HepG2 (cell line): ENCODE results near the gene ZNF853. TPM values are rescaled to one million over a fixed set of nuclear protein-coding genes. Genes with fewer than 3 reads are reported as not detected.
A peak's percentile ranks its signal among the peaks of the same experiment; 100 is the strongest.
"Not testable (repeated sequence)": the region's sequence is repeated elsewhere in the genome, so short reads cannot be mapped to it uniquely, and the experiment has no call there.

Source experiments
- ATAC-seq: fragments of 200-7000 bp; cut with Tn5 transposase; 3 replicates; pipeline ENCODE4 v1.9.1; 2020; ENCODE audit warnings: mild to moderate bottlenecking, moderate library complexity
- BruUV-seq: library from RNA; stranded (reverse); fragments of 400-500 nt; replicated peaks from 2 replicates; lab custom pipeline; 2021; lab: Mats Ljungman, UMichigan
- CTCF ChIA-PET: fragments of 300-600 bp; formaldehyde crosslinking; extraction: SDS; loops from one replicate; lab custom pipeline; 2021; ENCODE audit warnings: low total read pairs, inconsistent platforms, low intra/inter-chr PET ratio; lab: Yijun Ruan, JAX
- POLR2A ChIA-PET: fragments of 350-600 bp; sonication (Branson Sonifier 250); formaldehyde crosslinking; loops from one replicate; lab custom pipeline; 2020; ENCODE audit warnings: antibody characterized with exemption, inconsistent platforms; lab: Yijun Ruan, JAX
- DNase-seq: peaks from one replicate; pipeline ENCODE4 v3.0.0-alpha.2; 2015; ENCODE audit warnings: low spot score
- FAIRE-seq: peaks from 3 replicates; lab custom pipeline; 2011; peaks lifted over from hg19 to GRCh38; lab: Jason Lieb, UNC
- H2AFZ ChIP-seq: one replicate; pipeline ENCODE4 v1.6.1; 2011; ENCODE audit warnings: low read length, inconsistent platforms
- H3K27ac ChIP-seq: fragments of 300-600 bp; 3 replicates; pipeline ENCODE4 v1.8.0; 2011; ENCODE audit warnings: mixed run types, mild to moderate bottlenecking, mixed read lengths, low read length, inconsistent platforms; ENCODE audit not compliant: insufficient read depth; ENCODE audit errors: extremely low read length
- H3K27me3 ChIP-seq, 2 experiments: fragments of 200-600 bp in 1 of 2; 2 replicates in 1 of 2; 3 replicates in 1 of 2; pipeline versions ENCODE4 v1.6.0 to v1.8.0; 2011; ENCODE audit warnings: low read length in 2 of 2, mild to moderate bottlenecking in 2 of 2, moderate library complexity in 2 of 2, inconsistent platforms in 1 of 2; ENCODE audit not compliant: insufficient read depth in 2 of 2, control insufficient read depth in 1 of 2
- H3K36me3 ChIP-seq, 2 experiments: fragments of 200-600 bp in 1 of 2; replicated peaks in 1 of 2; 2 replicates in 1 of 2; 3 replicates in 1 of 2; pipeline versions ENCODE4 v1.5.1 to v1.8.0; 2011; ENCODE audit warnings: low read length in 2 of 2, inconsistent platforms in 1 of 2; ENCODE audit not compliant: insufficient read depth in 2 of 2, control insufficient read depth in 1 of 2
- H3K4me1 ChIP-seq: 2 replicates; pipeline ENCODE4 v1.5.1; 2012; ENCODE audit warnings: low read length, inconsistent platforms; ENCODE audit not compliant: insufficient read depth
- H3K4me2 ChIP-seq: 2 replicates; pipeline ENCODE4 v1.6.0; 2011; ENCODE audit warnings: low read depth, low read length, inconsistent platforms
- H3K4me3 ChIP-seq, 3 experiments: fragments of 200-600 bp in 1 of 3; sonication (generic), shearing (Covaris generic) in 1 of 3; replicated peaks in 1 of 3; 2 replicates each; pipeline ENCODE4 v1.5.1; 2011 to 2016; ENCODE audit warnings: low read length in 3 of 3, inconsistent platforms in 2 of 3, low read depth in 2 of 3, mild to moderate bottlenecking in 2 of 3, control low read depth in 1 of 3, mixed read lengths in 1 of 3; ENCODE audit not compliant: insufficient read depth in 1 of 3
- H3K79me2 ChIP-seq: one replicate; pipeline ENCODE4 v1.6.1; 2011; ENCODE audit warnings: low read length, inconsistent platforms; ENCODE audit not compliant: insufficient read depth
- H3K9ac ChIP-seq: 2 replicates; pipeline ENCODE4 v1.6.0; 2011; ENCODE audit warnings: mild to moderate bottlenecking, low read depth, low read length, inconsistent platforms; ENCODE audit not compliant: insufficient read depth
- H3K9me3 ChIP-seq: 2 replicates; pipeline ENCODE4 v1.5.1; 2012; ENCODE audit warnings: mild to moderate bottlenecking, low read length
- H4K20me1 ChIP-seq: 2 replicates; pipeline ENCODE4 v1.6.0; 2011; ENCODE audit warnings: inconsistent platforms, mild to moderate bottlenecking, low read length, moderate library complexity; ENCODE audit not compliant: insufficient read depth
- BORCS8-MEF2B ChIP-seq: sonication (generic); formaldehyde crosslinking; IDR thresholded peaks from 2 replicates; pipeline ENCODE4 v1.8.0; 2022; ENCODE audit warnings: mild to moderate bottlenecking, missing genetic modification reagents
- BRCA1 ChIP-seq: sonication (generic); formaldehyde crosslinking; IDR thresholded peaks from 2 replicates; pipeline ENCODE4 v1.4.0; 2020; ENCODE audit warnings: missing genetic modification reagents
- NR2F6 ChIP-seq, 2 experiments: IDR thresholded peaks; 2 replicates each; pipeline ENCODE4 v1.6.1; 2016; ENCODE audit warnings: antibody characterized with exemption in 1 of 2, mild to moderate bottlenecking in 1 of 2
- RBM22 ChIP-seq: fragments of 200-400 bp; formaldehyde crosslinking; optimal IDR thresholded peaks from 2 replicates; pipeline ENCODE3; 2017; ENCODE audit warnings: mild to moderate bottlenecking, low read length, moderate library complexity
- RORA ChIP-seq: sonication (generic); formaldehyde crosslinking; IDR thresholded peaks from 2 replicates; pipeline ENCODE4 v1.5.0; 2020; ENCODE audit warnings: mild to moderate bottlenecking, missing genetic modification reagents, moderate library complexity
- TCF7 ChIP-seq: sonication (generic); IDR thresholded peaks from 2 replicates; pipeline ENCODE4 v1.6.1; 2016; ENCODE audit warnings: antibody characterized with exemption, low read depth
- WGBS: methylation state at CpG from one replicate; pipeline ENCODE4 v1.1.6; 2017; ENCODE audit warnings: low lambda C conversion rate; 5-methylcytosine and 5-hydroxymethylcytosine counted together
- in situ Hi-C: cut with HindIII; loops from 2 replicates; pipeline ENCODE4 v1.10.0; 2017; ENCODE audit warnings: low pct_unique_long_range_greater_than_20kb; ENCODE audit not compliant: extremely low pct_ligation_motif_present
- intact Hi-C: fragments of 100-400 bp; cut with micrococcal nuclease; formaldehyde crosslinking; loops from one replicate; pipeline ENCODE4 v1.10.0; 2022; ENCODE audit not compliant: unreplicated experiment
- polyA plus RNA-seq, 8 experiments: library from polyadenylated mRNA; depleted of rRNA in 3 of 8; stranded (reverse) in 7 of 8; unstranded in 1 of 8; fragments of >200 nt; fragmentation: Illumina TruSeq in 4 of 8; extraction: Trizol in 4 of 8; gene quantifications; 2 replicates each; pipeline versions ENCODE4 v1.2.1 to v1.2.3, GENCODE V29; 2011 to 2016; ENCODE audit warnings: low read depth in 4 of 8, missing spikeins in 1 of 8, mixed read lengths in 1 of 8; ENCODE audit not compliant: insufficient read depth in 1 of 8
- total RNA-seq, 5 experiments: library from RNA; depleted of rRNA; stranded (reverse); fragments of >200 nt; fragmentation: Illumina TruSeq; extraction: Trizol; gene quantifications; 2 replicates each; pipeline ENCODE4 v1.2.3, GENCODE V29; 2016; ENCODE audit warnings: low read depth in 1 of 5
- TF ChIP-seq, protein P1 (sequence below), 2 experiments: fragments of 450-650 bp in 1 of 2; sonication (generic) in 1 of 2; formaldehyde crosslinking; IDR thresholded peaks; 2 replicates each; pipeline versions ENCODE4 v1.5.0 to v1.8.0; 2020 to 2022; ENCODE audit warnings: mild to moderate bottlenecking in 1 of 2, missing genetic modification reagents in 1 of 2
- TF ChIP-seq, protein P2 (sequence below): sonication (generic); formaldehyde crosslinking; IDR thresholded peaks from 2 replicates; pipeline ENCODE4 v1.8.0; 2022; ENCODE audit warnings: mild to moderate bottlenecking, missing genetic modification reagents, borderline replicate concordance
- TF ChIP-seq, protein P3 (sequence below): sonication (generic); formaldehyde crosslinking; IDR thresholded peaks from 2 replicates; pipeline ENCODE4 v1.5.1; 2020; ENCODE audit warnings: mild to moderate bottlenecking, missing genetic modification reagents, borderline replicate concordance
- TF ChIP-seq, protein P4 (sequence below): sonication (generic); formaldehyde crosslinking; IDR thresholded peaks from 2 replicates; pipeline ENCODE4 v1.8.0; 2022; ENCODE audit warnings: mild to moderate bottlenecking, missing genetic modification reagents

ZNF853 gene
- total and polyA plus RNA-seq, 2 of the 13 experiments (the other 11 are each of a cell fraction or from before 2014, with no cell fraction given): 2.1 to 6.2 TPM

DNA sequence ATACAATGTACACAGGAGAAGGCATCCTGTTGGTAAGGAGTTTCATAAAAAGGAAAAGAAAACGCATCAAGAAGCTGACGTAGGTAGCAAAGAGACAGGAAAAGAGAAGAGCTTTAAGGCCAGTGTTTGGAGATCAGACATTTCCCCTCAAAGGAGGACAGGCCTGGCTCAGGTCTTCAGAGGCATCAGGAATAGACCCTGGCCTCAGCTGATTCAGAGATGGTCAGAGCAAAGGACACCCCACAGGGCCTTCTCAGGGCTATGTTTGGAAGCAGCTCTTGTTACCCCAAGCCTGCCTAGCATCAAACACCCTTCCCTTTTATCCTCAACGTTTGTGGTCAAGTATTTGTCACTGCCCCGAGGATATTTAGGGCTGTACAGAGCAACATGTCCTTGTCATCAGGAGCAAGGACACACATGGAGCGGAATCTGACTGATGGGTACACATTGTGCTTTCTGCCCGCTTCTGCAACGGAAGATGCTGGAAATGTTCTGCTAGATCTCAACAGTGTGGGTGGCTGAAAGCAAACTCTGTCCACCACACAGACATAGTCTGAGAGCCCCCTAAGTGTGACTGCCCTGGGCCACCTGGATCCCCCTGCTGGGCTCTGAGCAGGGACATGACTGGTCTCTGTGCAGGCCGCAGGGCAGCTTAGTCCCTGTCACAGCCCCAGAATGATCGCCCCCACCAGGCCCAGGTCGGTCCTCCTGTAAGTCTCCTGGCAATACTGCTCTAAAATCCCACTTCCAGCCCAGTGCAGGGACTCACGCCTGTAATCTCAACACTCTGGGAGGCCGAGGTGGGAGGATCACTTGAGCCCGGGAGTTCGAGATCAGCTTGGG is 39.2 kb upstream of the ZNF853 start (continued):
- TF ChIP-seq BORCS8-MEF2B (no peak; the same call in 1 of the 2 replicates), TCF7 (no peak), RBM22 (peak; percentile 35), RORA (CRISPR knock-in tag) (no peak)
- TF ChIP-seq, protein P1, sequence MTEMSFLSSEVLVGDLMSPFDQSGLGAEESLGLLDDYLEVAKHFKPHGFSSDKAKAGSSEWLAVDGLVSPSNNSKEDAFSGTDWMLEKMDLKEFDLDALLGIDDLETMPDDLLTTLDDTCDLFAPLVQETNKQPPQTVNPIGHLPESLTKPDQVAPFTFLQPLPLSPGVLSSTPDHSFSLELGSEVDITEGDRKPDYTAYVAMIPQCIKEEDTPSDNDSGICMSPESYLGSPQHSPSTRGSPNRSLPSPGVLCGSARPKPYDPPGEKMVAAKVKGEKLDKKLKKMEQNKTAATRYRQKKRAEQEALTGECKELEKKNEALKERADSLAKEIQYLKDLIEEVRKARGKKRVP (CRISPR knock-in tag; IDR thresholded peaks at IDR 0.05): no peak

DNA sequence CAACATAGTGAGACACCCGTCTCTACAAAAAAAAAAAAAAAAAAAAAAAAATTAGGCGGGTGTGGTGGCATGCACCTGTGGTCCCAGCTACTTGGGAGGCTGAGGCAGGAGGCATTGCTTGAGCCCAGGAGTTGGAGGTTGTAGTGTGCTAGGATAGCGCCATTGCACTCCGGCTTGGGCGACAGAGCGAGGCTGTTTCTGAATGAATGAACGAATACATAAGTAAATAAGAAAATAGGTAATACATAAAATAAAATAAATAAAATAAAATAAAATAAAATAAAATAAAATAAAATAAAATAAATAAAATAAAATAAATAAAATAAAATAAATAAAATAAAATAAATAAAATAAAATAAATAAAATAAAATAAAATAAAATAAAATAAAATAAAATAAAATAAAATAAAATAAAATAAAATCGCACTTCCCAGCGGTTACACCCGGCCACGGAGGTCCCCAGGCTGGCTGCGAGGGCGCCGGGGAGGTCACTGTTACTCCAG is 38.5 kb upstream of the ZNF853 start:
- BruUV-seq; ATAC-seq; TF ChIP-seq NR2F6 (CRISPR knock-in tag; IDR thresholded peaks at IDR 0.05): not testable (repeated sequence)
- H3K4me3 ChIP-seq: peak overlapping the region; percentile 24 to 90 (median 86); a peak in 4 of 6 replicates
- peak overlapping the region; percentile 98 for H3K27ac ChIP-seq
- H3K4me1 ChIP-seq: peaks cover 82% of the 10 kb centered on the region
- peaks cover 17% of the 10 kb centered on the region for H3K79me2 ChIP-seq
- H3K36me3 ChIP-seq: peaks cover 6 to 21% of the 10 kb centered on the region in 2 experiments
- 0 out of 2 replicates have a peak, but pooled peaks have one; percentile 52 for TF ChIP-seq BRCA1
- TF ChIP-seq NR2F6 (IDR thresholded peaks at IDR 0.05): 0 out of 2 replicates have a peak, but pooled peaks have one; percentile 58
- TF ChIP-seq, protein P2, sequence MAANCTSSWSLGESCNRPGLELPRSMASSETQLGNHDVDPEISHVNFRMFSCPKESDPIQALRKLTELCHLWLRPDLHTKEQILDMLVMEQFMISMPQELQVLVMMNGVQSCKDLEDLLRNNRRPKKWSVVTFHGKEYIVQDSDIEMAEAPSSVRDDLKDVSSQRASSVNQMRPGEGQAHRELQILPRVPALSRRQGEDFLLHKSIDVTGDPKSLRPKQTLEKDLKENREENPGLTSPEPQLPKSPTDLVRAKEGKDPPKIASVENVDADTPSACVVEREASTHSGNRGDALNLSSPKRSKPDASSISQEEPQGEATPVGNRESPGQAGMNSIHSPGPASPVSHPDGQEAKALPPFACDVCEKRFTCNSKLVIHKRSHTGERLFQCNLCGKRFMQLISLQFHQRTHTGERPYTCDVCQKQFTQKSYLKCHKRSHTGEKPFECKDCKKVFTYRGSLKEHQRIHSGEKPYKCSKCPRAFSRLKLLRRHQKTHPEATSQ (CRISPR knock-in tag): 0 out of 2 replicates have a peak, but pooled peaks have one; percentile 57
- TF ChIP-seq, protein P3, sequence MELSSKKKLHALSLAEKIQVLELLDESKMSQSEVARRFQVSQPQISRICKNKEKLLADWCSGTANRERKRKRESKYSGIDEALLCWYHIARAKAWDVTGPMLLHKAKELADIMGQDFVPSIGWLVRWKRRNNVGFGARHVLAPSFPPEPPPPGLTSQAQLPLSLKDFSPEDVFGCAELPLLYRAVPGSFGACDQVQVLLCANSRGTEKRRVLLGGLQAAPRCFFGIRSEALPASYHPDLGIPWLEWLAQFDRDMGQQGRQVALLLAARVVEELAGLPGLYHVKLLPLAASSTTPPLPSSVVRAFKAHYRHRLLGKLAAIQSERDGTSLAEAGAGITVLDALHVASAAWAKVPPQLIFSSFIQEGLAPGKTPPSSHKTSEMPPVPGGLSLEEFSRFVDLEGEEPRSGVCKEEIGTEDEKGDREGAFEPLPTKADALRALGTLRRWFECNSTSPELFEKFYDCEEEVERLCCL (CRISPR knock-in tag): peak; percentile 9; the same call in 1 of the 2 replicates
- TF ChIP-seq, protein P4, sequence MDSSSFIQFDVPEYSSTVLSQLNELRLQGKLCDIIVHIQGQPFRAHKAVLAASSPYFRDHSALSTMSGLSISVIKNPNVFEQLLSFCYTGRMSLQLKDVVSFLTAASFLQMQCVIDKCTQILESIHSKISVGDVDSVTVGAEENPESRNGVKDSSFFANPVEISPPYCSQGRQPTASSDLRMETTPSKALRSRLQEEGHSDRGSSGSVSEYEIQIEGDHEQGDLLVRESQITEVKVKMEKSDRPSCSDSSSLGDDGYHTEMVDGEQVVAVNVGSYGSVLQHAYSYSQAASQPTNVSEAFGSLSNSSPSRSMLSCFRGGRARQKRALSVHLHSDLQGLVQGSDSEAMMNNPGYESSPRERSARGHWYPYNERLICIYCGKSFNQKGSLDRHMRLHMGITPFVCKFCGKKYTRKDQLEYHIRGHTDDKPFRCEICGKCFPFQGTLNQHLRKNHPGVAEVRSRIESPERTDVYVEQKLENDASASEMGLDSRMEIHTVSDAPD (CRISPR knock-in tag): 0 out of 2 replicates have a peak, but pooled peaks have one; percentile 53
- TF ChIP-seq, all 625 proteins: peak for 5; not testable (repeated sequence) for 620
- 8% methylated on average over 14 of the region's 14 CpGs for WGBS
- in situ Hi-C loops, H3K9me3 ChIP-seq, H4K20me1 ChIP-seq, FAIRE-seq, DNase-seq, CTCF ChIA-PET, H2AFZ ChIP-seq, H3K27me3 ChIP-seq: not testable (repeated sequence)
- H3K4me2 ChIP-seq: peak overlapping the region; percentile 97
- POLR2A ChIA-PET: interaction anchor here (0.8 to 5.1 kb wide), 4 partner anchors 9 to 129 kb away, joined by 4 to 105 read pairs (median 7); partner anchors contain the start of genes DAGLB and INTS15
- peak overlapping the region; percentile 97 for H3K9ac ChIP-seq
- intact Hi-C loops: loop anchor here (2.0 kb wide), 1 partner anchor 14 kb away; the partner anchor contains the start of gene INTS15
